Right lobe of liver (tissue), 4 donors: ENCODE measurements around the gene CCDC122.
A peak's percentile ranks its signal among the peaks of the same experiment; 100 is the strongest.

ENCODE experiments used
- CTCF ChIP-seq, 4 donors: fragments of 200-600 bp in 3 of 4; fragments of 450-650 bp in 1 of 4; IDR thresholded peaks; one replicate each; pipeline versions ENCODE4 v1.5.1 to v1.8.0; 2016 to 2022; ENCODE audit warnings: antibody characterized with exemption in 4 of 4, mild to moderate bottlenecking in 2 of 4
- POLR2A ChIP-seq: fragments of 450-650 bp; IDR thresholded peaks from one replicate; pipeline ENCODE4 v1.6.1; 2017; ENCODE audit warnings: antibody characterized with exemption, mild to moderate bottlenecking
- donor health status: DM: no; HTN: no; CAD: no.
- donor health status: DM: no; HTN: no; CAD: no.
- donor health status: DM: no; HTN: yes; CAD: no.

GRCh38 chr13:43880214-43880855 is 795 bp upstream of the CCDC122 start:
- TF ChIP-seq CTCF (IDR thresholded peaks at IDR 0.05) = peak in 1 of 4 donors; percentile 12
- TF ChIP-seq POLR2A = no peak
